Esophagus muscularis mucosa (tissue), 4 donors: ENCODE data around the gene MUC2. TPM values are rescaled to one million over a fixed set of nuclear protein-coding genes. Genes with fewer than 3 reads are reported as not detected.

Experiments
- DNase-seq: peaks from one replicate; pipeline ENCODE4 v3.0.0-alpha.2; 2017; ENCODE audit errors: extremely low spot score
- H3K27ac ChIP-seq, 4 donors: fragments of 200-600 bp; sonication (generic); replicated peaks in 1 of 4; 1 replicate in 3 of 4; 2 replicates in 1 of 4; pipeline ENCODE4 v1.5.1; 2016 to 2019; ENCODE audit warnings: mild to moderate bottlenecking in 1 of 4
- H3K27me3 ChIP-seq, 4 donors: fragments of 200-600 bp; sonication (generic); one replicate each; pipeline versions ENCODE4 v1.5.1 to v1.6.0; 2016 to 2019
- H3K36me3 ChIP-seq, 4 donors: fragments of 200-600 bp; sonication (generic); one replicate each; pipeline ENCODE4 v1.5.1; 2016 to 2019
- H3K4me1 ChIP-seq, 4 donors: fragments of 200-600 bp; sonication (generic); one replicate each; pipeline ENCODE4 v1.5.1; 2016 to 2019
- H3K4me3 ChIP-seq, 4 donors: fragments of 200-600 bp; sonication (generic); 1 replicate in 2 of 4; 2 replicates in 2 of 4; pipeline ENCODE4 v1.5.1; 2016 to 2019; ENCODE audit warnings: mild to moderate bottlenecking in 4 of 4, moderate library complexity in 1 of 4
- H3K9me3 ChIP-seq, 4 donors: fragments of 200-600 bp; sonication (generic); 1 replicate in 3 of 4; 2 replicates in 1 of 4; pipeline ENCODE4 v1.5.1; 2016 to 2019
- CTCF ChIP-seq, 3 experiments: fragments of 200-600 bp in 2 of 3; fragments of 450-650 bp in 1 of 3; sonication (generic) in 2 of 3; IDR thresholded peaks; one replicate each; pipeline ENCODE4 v1.5.1; 2017 to 2019; ENCODE audit warnings: antibody characterized with exemption in 3 of 3, mild to moderate bottlenecking in 2 of 3, moderate library complexity in 1 of 3
- EP300 ChIP-seq: sonication (generic); formaldehyde crosslinking; IDR thresholded peaks from one replicate; pipeline ENCODE4 v1.6.1; 2017; ENCODE audit warnings: antibody characterized with exemption
- POLR2A ChIP-seq: fragments of 450-650 bp; IDR thresholded peaks from one replicate; pipeline ENCODE4 v1.6.1; 2017; ENCODE audit warnings: antibody characterized with exemption, moderate library complexity, mild to moderate bottlenecking, low read depth
- POLR2AphosphoS5 ChIP-seq, 2 donors: sonication (generic); formaldehyde crosslinking; IDR thresholded peaks; one replicate each; pipeline ENCODE4 v1.6.1; 2017; ENCODE audit warnings: antibody characterized with exemption in 2 of 2
- WGBS: methylation state at CpG from one replicate; pipeline ENCODE4 v1.1.5; 2018; 5-methylcytosine and 5-hydroxymethylcytosine counted together
- intact Hi-C: fragments of 100-400 bp; cut with DNase I; formaldehyde crosslinking; loops from one replicate; pipeline ENCODE4 v1.15.1; 2023
- total RNA-seq, 4 donors: library from RNA; depleted of rRNA; stranded (reverse); fragments of >200 nt; gene quantifications; one replicate each; pipeline versions ENCODE4 v1.1.0 to v1.2.1, GENCODE V29; 2016

MUC2 gene
- total RNA-seq, 4 donors from 2014 or later = 0.34 TPM; not detected in 3

DNA sequence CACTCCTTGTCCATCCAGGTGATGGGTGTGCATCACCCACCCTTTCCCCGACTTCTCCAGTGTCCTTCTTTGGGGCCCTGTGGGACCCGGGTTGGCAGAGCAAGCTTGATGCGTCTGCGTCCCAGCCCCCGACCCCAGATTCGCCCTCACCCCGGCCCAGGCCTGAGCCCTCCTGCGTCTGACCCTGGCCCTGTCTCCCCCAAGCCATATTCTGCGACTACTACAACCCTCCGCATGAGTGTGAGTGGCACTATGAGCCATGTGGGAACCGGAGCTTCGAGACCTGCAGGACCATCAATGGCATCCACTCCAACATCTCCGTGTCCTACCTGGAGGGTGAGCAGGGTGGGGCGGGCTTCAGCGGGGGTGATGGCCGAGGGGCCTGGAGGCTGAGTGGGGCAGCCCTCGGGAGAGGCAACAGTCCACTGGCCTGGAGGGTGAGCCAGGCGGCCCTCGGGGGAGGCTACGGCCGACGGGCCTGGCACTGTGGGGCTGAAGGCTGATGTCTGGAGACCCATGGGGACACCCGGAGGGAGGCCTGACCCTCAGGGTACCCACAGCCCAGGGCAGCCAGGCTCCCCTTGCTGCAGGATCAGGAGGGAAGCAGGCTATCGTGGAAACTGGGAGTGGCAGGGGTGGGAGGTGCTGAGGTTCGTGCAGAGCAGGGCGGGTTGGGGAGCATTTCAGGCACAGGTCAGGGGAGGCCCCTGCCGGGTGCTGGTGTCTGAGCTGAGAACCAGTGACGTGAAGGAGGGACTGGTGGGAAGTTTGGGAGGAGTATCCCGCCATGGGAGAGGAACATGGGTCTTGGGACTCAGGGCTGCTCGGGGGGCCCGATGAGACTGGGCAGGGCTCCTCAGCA is 15.3 kb downstream of the MUC2 start:
- 86% methylated on average over 29 of the region's 31 CpGs for WGBS
- DNase-seq = no peak
- intact Hi-C loops = no loop called here

DNA sequence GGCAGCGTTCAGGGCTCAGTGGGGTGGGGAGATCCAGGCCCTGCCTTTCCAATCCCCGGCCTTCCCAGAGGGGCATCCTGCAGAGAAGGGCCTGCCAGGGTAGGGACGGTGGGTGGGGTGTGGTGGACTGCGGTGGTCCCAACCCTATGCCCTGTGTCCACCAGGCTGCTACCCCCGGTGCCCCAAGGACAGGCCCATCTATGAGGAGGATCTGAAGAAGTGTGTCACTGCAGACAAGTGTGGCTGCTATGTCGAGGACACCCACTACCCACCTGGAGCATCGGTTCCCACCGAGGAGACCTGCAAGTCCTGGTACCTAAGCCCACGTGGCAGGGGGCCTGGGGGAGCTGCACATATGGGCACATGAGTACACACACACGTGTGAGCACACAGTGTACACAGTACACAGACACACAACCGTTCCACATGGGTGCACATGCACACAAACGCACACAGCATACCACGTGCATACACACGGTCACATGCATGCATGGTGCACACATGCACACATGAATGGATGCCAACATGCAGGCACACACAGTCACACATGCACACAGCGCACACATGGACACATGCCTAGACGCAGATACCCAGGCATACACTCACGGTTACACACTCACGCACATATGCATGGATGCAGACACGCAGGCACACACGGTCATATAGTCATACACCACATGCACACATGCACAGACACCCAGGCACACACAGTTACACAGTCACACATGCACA is 16.1 kb downstream of the MUC2 start:
- no peak for DNase-seq
- Histone ChIP-seq H3K36me3 (no peaks in the 10 kb centered on the region), H3K27ac (no peak overlapping the region), H3K4me1 (no peaks in the 10 kb centered on the region), H3K9me3 (no peaks in the 10 kb centered on the region), H3K4me3 (no peak overlapping the region), H3K27me3 (peaks cover 0 to 8% (median 0%) of the 10 kb centered on the region in 4 donors)
- intact Hi-C loops = no loop called here
- WGBS = 96% methylated on average over 13 of the region's 20 CpGs
- TF ChIP-seq POLR2A = no peak

More for the DNA sequence above, 15.3 kb downstream of the MUC2 start:
- no peak overlapping the region for H3K27ac ChIP-seq
- no peak for TF ChIP-seq POLR2A
- TF ChIP-seq EP300 = no peak
- no peak for TF ChIP-seq CTCF (IDR thresholded peaks at IDR 0.05)
- no peak for TF ChIP-seq POLR2AphosphoS5 (IDR thresholded peaks at IDR 0.05)
- no peaks in the 10 kb centered on the region for H3K4me1 ChIP-seq
- H3K4me3 ChIP-seq = no peak overlapping the region
- no peaks in the 10 kb centered on the region for H3K9me3 ChIP-seq
- peaks cover 0 to 16% (median 0%) of the 10 kb centered on the region in 4 donors for H3K27me3 ChIP-seq
- H3K36me3 ChIP-seq = no peaks in the 10 kb centered on the region

GRCh38 chr11:1091332-1092083 is 16.8 kb downstream of the MUC2 start:
- no peak for TF ChIP-seq CTCF (IDR thresholded peaks at IDR 0.05)
- no peak for TF ChIP-seq POLR2AphosphoS5 (IDR thresholded peaks at IDR 0.05)
- TF ChIP-seq POLR2A = no peak
- no peak for TF ChIP-seq EP300
- H3K27ac ChIP-seq = no peak overlapping the region
- DNase-seq = no peak
- no peaks in the 10 kb centered on the region for H3K9me3 ChIP-seq
- H3K27me3 ChIP-seq = peaks cover 0 to under 1% (median 0%) of the 10 kb centered on the region in 4 donors
- whole genome bisulfite sequencing = 83% methylated on average over 10 of the region's 12 CpGs
- H3K36me3 ChIP-seq = no peaks in the 10 kb centered on the region
- no peaks in the 10 kb centered on the region for H3K4me1 ChIP-seq
- intact Hi-C loops = no loop called here
- H3K4me3 ChIP-seq = no peak overlapping the region

DNA sequence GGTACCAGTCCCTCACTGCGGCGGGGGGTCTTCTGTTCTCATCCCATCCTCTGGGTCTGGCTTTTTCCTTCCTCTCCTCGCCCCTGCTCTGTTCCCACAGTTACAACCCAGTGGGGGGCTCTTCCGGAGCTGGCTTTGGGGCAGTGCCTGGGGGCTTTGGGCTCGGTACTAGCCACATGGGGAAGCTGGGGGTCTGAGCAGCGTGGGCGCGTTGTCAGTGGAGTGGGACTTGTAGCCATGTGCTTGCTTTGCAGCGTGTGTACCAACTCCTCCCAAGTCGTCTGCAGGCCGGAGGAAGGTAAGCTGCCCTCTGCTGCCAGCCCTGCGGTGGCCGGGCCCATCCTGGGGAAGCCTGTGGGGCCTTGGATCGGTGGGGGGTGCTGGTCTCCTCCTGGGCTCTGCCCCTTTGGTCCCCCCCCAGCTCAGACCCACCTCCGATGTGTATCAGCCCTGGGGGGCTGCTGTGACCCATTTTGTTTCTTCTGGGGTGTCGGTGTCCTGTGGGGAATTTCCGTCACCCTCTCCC is 17.5 kb downstream of the MUC2 start:
- no peak for TF ChIP-seq EP300
- TF ChIP-seq POLR2A = no peak
- no peak for TF ChIP-seq CTCF (IDR thresholded peaks at IDR 0.05)
- TF ChIP-seq POLR2AphosphoS5 (IDR thresholded peaks at IDR 0.05) = no peak
- Histone ChIP-seq H3K9me3 (no peaks in the 10 kb centered on the region), H3K27me3 (no peaks in the 10 kb centered on the region), H3K36me3 (no peaks in the 10 kb centered on the region), H3K27ac (no peak overlapping the region), H3K4me3 (no peak overlapping the region), H3K4me1 (no peaks in the 10 kb centered on the region)
- intact Hi-C loops = no loop called here
- WGBS = 71% methylated on average over 16 of the region's 17 CpGs
- no peak for DNase-seq
